CD1c-positive myeloid dendritic cell (primary cell): Measurements from ENCODE around the gene DSC3.
"Not testable (repeated sequence)": the region's sequence is repeated elsewhere in the genome, so short reads cannot be mapped to it uniquely, and the experiment has no call there.

Experiments used
- DNase-seq: peaks from one replicate; pipeline ENCODE4 v3.0.0-alpha.2; 2016; ENCODE audit errors: extremely low spot score

The DSC3 gene

GRCh38 chr18:31041271-31042083 lies 1.1 kb downstream of the DSC3 start:
- DNase-seq, result no peak

GRCh38 chr18:31040686-31041270 lies 1.8 kb downstream of the DSC3 start:
- DNase-seq, result no peak

- DNase-seq, result no peak
Observed at GRCh38 chr18:31039426-31039825, 3.1 kb downstream of the DSC3 start.

GRCh38 chr18:31037686-31038085 lies 4.9 kb downstream of the DSC3 start:
- DNase-seq, result not testable (repeated sequence)

GRCh38 chr18:31034541-31034940 lies 8.0 kb downstream of the DSC3 start:
- no peak for DNase-seq

- no peak for DNase-seq
Observed at GRCh38 chr18:31030574-31031278, 11.8 kb downstream of the DSC3 start.

- no peak for DNase-seq
Observed at GRCh38 chr18:31015715-31016434, 26.7 kb downstream of the DSC3 start.

GRCh38 chr18:31011455-31011854 lies 31.1 kb downstream of the DSC3 start:
- not testable (repeated sequence) for DNase-seq

GRCh38 chr18:31010601-31011000 lies 31.9 kb downstream of the DSC3 start:
- DNase-seq, result no peak

GRCh38 chr18:30999887-31000628 lies 42.5 kb downstream of the DSC3 start:
- no peak for DNase-seq

- peak; percentile 15 for DNase-seq
Observed at GRCh38 chr18:30999186-30999585, 43.4 kb downstream of the DSC3 start.

GRCh38 chr18:30997223-30997622 lies 45.3 kb downstream of the DSC3 start:
- DNase-seq, result no peak

- DNase-seq, result no peak
Observed at GRCh38 chr18:30992231-30992630, 50.3 kb downstream of the DSC3 start.

GRCh38 chr18:30991397-30991796 lies 51.1 kb downstream of the DSC3 start:
- DNase-seq, result no peak

- DNase-seq, result no peak
Observed at GRCh38 chr18:30989141-30989540, 53.4 kb downstream of the DSC3 start.

- no peak for DNase-seq
Observed at GRCh38 chr18:30988440-30988839, 54.1 kb downstream of the DSC3 start.

GRCh38 chr18:30987467-30988241 lies 54.9 kb downstream of the DSC3 start:
- DNase-seq, result peak; percentile 20

GRCh38 chr18:30985753-30986152 lies 56.8 kb downstream of the DSC3 start:
- DNase-seq, result no peak

- DNase-seq, result no peak
Observed at GRCh38 chr18:30982285-30982992, 60.1 kb downstream of the DSC3 start.

- DNase-seq, result not testable (repeated sequence)
Observed at GRCh38 chr18:30978091-30978490, 64.5 kb downstream of the DSC3 start.
